H9 (cell line): ENCODE results near the gene KCND1. TPM values are rescaled to one million over a fixed set of nuclear protein-coding genes. Genes with fewer than 3 reads are reported as not detected.

Source experiments
- DNase-seq: peaks from one replicate; pipeline ENCODE4 v3.0.0-alpha.2; 2017
- H2AFZ ChIP-seq: one replicate; pipeline ENCODE4 v1.6.1; 2013; ENCODE audit warnings: mild to moderate bottlenecking, low read length, control low read depth, moderate library complexity
- H2AK5ac ChIP-seq: 2 replicates; pipeline ENCODE4 v1.6.1; 2013; ENCODE audit warnings: low read length, control low read depth, mixed read lengths; ENCODE audit not compliant: insufficient read length
- H2BK120ac ChIP-seq: one replicate; pipeline ENCODE4 v1.6.1; 2013; ENCODE audit warnings: low read depth, mild to moderate bottlenecking, low read length, control low read depth, inconsistent platforms; ENCODE audit not compliant: poor library complexity, severe bottlenecking
- H2BK12ac ChIP-seq: 2 replicates; pipeline ENCODE4 v1.6.1; 2013; ENCODE audit warnings: low read length, control low read depth, mixed read lengths, low read depth; ENCODE audit not compliant: insufficient read length
- H2BK15ac ChIP-seq: 2 replicates; pipeline ENCODE4 v1.6.1; 2013; ENCODE audit warnings: low read depth, low read length, control low read depth
- H2BK20ac ChIP-seq: one replicate; pipeline ENCODE4 v1.6.1; 2013; ENCODE audit warnings: low read depth, mild to moderate bottlenecking, low read length, control low read depth, inconsistent platforms; ENCODE audit not compliant: poor library complexity, severe bottlenecking
- H2BK5ac ChIP-seq: 2 replicates; pipeline ENCODE4 v1.6.1; 2013; ENCODE audit warnings: low read length, control low read depth, mixed read lengths; ENCODE audit not compliant: insufficient read length
- H3K14ac ChIP-seq: 2 replicates; pipeline ENCODE4 v1.6.1; 2013; ENCODE audit warnings: low read length, control low read depth; ENCODE audit not compliant: insufficient read depth
- H3K18ac ChIP-seq: 2 replicates; pipeline ENCODE4 v1.6.1; 2013; ENCODE audit warnings: low read depth, mild to moderate bottlenecking, mixed read lengths, low read length, control low read depth; ENCODE audit not compliant: insufficient read length
- H3K23ac ChIP-seq: 2 replicates; pipeline ENCODE4 v1.6.1; 2013; ENCODE audit warnings: low read length, control low read depth, mixed read lengths, low read depth; ENCODE audit not compliant: insufficient read length
- H3K23me2 ChIP-seq: 2 replicates; pipeline ENCODE4 v1.6.1; 2013; ENCODE audit warnings: low read depth, mild to moderate bottlenecking, mixed read lengths, low read length, control low read depth; ENCODE audit not compliant: insufficient read length, poor library complexity, severe bottlenecking
- H3K27ac ChIP-seq: 2 replicates; pipeline ENCODE4 v1.5.1; 2013; ENCODE audit warnings: low read length, control low read depth, mixed read lengths, low read depth; ENCODE audit not compliant: insufficient read length
- H3K27me3 ChIP-seq: 2 replicates; pipeline ENCODE4 v1.6.1; 2013; ENCODE audit warnings: low read length, control low read depth, inconsistent platforms; ENCODE audit not compliant: insufficient read depth
- H3K4ac ChIP-seq: 2 replicates; pipeline ENCODE4 v1.6.1; 2013; ENCODE audit warnings: low read depth, mild to moderate bottlenecking, control low read depth, inconsistent platforms, low read length, moderate library complexity
- H3K4me1 ChIP-seq: 2 replicates; pipeline ENCODE4 v1.6.1; 2013; ENCODE audit warnings: low read length, control low read depth, inconsistent platforms; ENCODE audit not compliant: insufficient read depth
- H3K4me2 ChIP-seq: 2 replicates; pipeline ENCODE4 v1.6.1; 2013; ENCODE audit warnings: low read length, control low read depth, mixed read lengths; ENCODE audit not compliant: insufficient read length, insufficient read depth
- H3K56ac ChIP-seq: 2 replicates; pipeline ENCODE4 v1.6.1; 2013; ENCODE audit warnings: low read depth, mild to moderate bottlenecking, mixed read lengths, low read length, control low read depth; ENCODE audit not compliant: insufficient read length
- H3K79me1 ChIP-seq: 2 replicates; pipeline ENCODE4 v1.6.1; 2013; ENCODE audit warnings: low read depth, mild to moderate bottlenecking, moderate library complexity, low read length, control low read depth, inconsistent platforms; ENCODE audit not compliant: insufficient read depth, poor library complexity, severe bottlenecking
- H3K79me2 ChIP-seq: 2 replicates; pipeline ENCODE4 v1.6.1; 2013; ENCODE audit warnings: low read length, control low read depth, inconsistent platforms; ENCODE audit not compliant: insufficient read depth
- H3K9ac ChIP-seq: 2 replicates; pipeline ENCODE4 v1.6.1; 2013; ENCODE audit warnings: low read length, control low read depth, mixed read lengths; ENCODE audit not compliant: insufficient read length; ENCODE audit errors: extremely low read depth
- H3K9me3 ChIP-seq: one replicate; pipeline ENCODE4 v1.6.1; 2013; ENCODE audit warnings: low read depth, low read length, inconsistent platforms; ENCODE audit not compliant: control insufficient read depth
- H3T11ph ChIP-seq: one replicate; pipeline ENCODE4 v1.6.1; 2013; ENCODE audit warnings: mild to moderate bottlenecking, low read length, control low read depth, inconsistent platforms
- H4K20me1 ChIP-seq: one replicate; pipeline ENCODE4 v1.6.1; 2013; ENCODE audit not compliant: control insufficient read depth, insufficient read length, insufficient read depth
- H4K5ac ChIP-seq: 2 replicates; pipeline ENCODE4 v1.6.1; 2013; ENCODE audit warnings: low read depth, mild to moderate bottlenecking, mixed read lengths, low read length, control low read depth; ENCODE audit not compliant: insufficient read length
- H4K8ac ChIP-seq: replicated peaks from 2 replicates; pipeline ENCODE4 v1.6.1; 2013; ENCODE audit warnings: low read length, control low read depth, mixed read lengths, low read depth; ENCODE audit not compliant: insufficient read length
- H4K91ac ChIP-seq: 2 replicates; pipeline ENCODE4 v1.6.1; 2013; ENCODE audit warnings: low read depth, mild to moderate bottlenecking, moderate library complexity, mixed read lengths, low read length, control low read depth; ENCODE audit not compliant: insufficient read length
- H3K27ac Mint-ChIP-seq, 3 experiments: 2 replicates in 2 of 3; 3 replicates in 1 of 3; pipeline ENCODE4 v1.8.0; 2020 to 2021; ENCODE audit warnings: mixed read lengths in 3 of 3, mild to moderate bottlenecking in 1 of 3, moderate library complexity in 1 of 3
- H3K27me3 Mint-ChIP-seq: 2 replicates; pipeline ENCODE4 v1.8.0; 2021; ENCODE audit warnings: low read depth, mild to moderate bottlenecking, moderate library complexity, mixed read lengths
- H3K36me3 Mint-ChIP-seq, 3 experiments: 2 replicates in 2 of 3; 3 replicates in 1 of 3; pipeline ENCODE4 v1.8.0; 2020 to 2021; ENCODE audit warnings: low read depth in 3 of 3, mixed read lengths in 3 of 3; ENCODE audit not compliant: insufficient read depth in 1 of 3
- H3K4me1 Mint-ChIP-seq, 2 experiments: 2 replicates each; pipeline ENCODE4 v1.8.0; 2020; ENCODE audit warnings: mixed read lengths in 2 of 2
- H3K4me3 Mint-ChIP-seq, 2 experiments: 2 replicates in 1 of 2; 3 replicates in 1 of 2; pipeline ENCODE4 v1.8.0; 2020 to 2021; ENCODE audit warnings: mild to moderate bottlenecking in 2 of 2, mixed read lengths in 2 of 2, moderate library complexity in 1 of 2
- H3K9me3 Mint-ChIP-seq, 2 experiments: 2 replicates in 1 of 2; 3 replicates in 1 of 2; pipeline ENCODE4 v1.8.0; 2020; ENCODE audit warnings: mild to moderate bottlenecking in 2 of 2, mixed read lengths in 2 of 2, moderate library complexity in 1 of 2
- WGBS: extraction: QIAGEN DNeasy Blood & Tissue Kit; methylation state at CpG from one replicate; pipeline ENCODE4 v1.1.7; 2013; ENCODE audit warnings: missing lambda C conversion rate, low lambda C conversion rate, mixed read lengths; ENCODE audit not compliant: insufficient read length; ENCODE audit errors: extremely low coverage; 5-methylcytosine and 5-hydroxymethylcytosine counted together
- total RNA-seq: library from RNA; stranded (reverse); gene quantifications from 2 replicates; pipeline ENCODE4 v1.2.1, GENCODE V29; 2021
- TF ChIP-seq, protein P1 (sequence below): fragments of 200-600 bp; sonication (generic); conservative IDR thresholded peaks from 3 replicates; pipeline ENCODE4 v1.8.0; 2021; ENCODE audit warnings: antibody characterized with exemption, mild to moderate bottlenecking

The KCND1 gene
- total RNA-seq, 1 experiment from 2014 or later = 5.7 TPM

DNA sequence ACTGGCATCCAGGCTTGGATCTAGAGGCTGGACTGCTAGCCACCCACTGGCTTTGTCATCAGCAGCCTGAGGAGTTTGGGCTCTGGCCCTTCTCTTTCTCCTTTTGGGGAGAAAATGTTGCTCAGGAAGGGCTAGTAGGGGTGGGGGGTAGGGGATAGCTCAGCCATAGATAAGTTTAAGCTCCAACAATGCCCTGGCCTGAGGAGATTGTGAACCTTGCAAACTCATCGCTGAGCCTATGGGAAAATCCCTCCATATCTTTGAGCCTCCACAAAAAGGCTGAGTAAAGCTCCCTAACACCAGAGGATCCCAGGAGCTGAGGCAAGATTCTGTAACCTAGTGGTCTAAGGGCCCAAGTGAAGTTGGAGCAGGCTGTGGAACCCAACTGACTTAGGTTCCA is 23.1 kb downstream of the KCND1 start:
- Histone ChIP-seq H3K56ac (no peak overlapping the region), H2AFZ (no peak overlapping the region), H2BK5ac (no peak overlapping the region), H4K5ac (no peak overlapping the region), H3K4me2 (no peak overlapping the region), H3K79me1 (peaks cover under 1% of the 10 kb centered on the region), H2BK12ac (no peak overlapping the region), H3K27ac (no peak overlapping the region), H2BK20ac (no peak overlapping the region), H3K23ac (no peak overlapping the region), H3T11ph (no peak overlapping the region), H3K18ac (no peak overlapping the region), H3K79me2 (peaks cover 11% of the 10 kb centered on the region; the same call in 1 of the 2 replicates), H3K4me1 (no peaks in the 10 kb centered on the region), H4K91ac (no peak overlapping the region), H3K9me3 (no peaks in the 10 kb centered on the region), H2BK15ac (no peak overlapping the region), H3K27me3 (no peaks in the 10 kb centered on the region), H3K4ac (no peak overlapping the region), H3K9ac (no peak overlapping the region), H3K23me2 (no peaks in the 10 kb centered on the region), H4K8ac (no peak overlapping the region), H2BK120ac (no peak overlapping the region), H2AK5ac (no peak overlapping the region), H3K14ac (no peak overlapping the region), H4K20me1 (no peaks in the 10 kb centered on the region)
- Mint-ChIP-seq H3K4me3 (no peak overlapping the region), H3K9me3 (peaks cover 51 to 63% of the 10 kb centered on the region in 2 experiments), H3K36me3 (peaks cover 3 to 34% (median 10%) of the 10 kb centered on the region in 3 experiments; a peak in 6 of 7 replicates), H3K4me1 (peaks cover 0 to 2% of the 10 kb centered on the region in 2 experiments; a peak in 2 of 4 replicates), H3K27ac (no peak overlapping the region), H3K27me3 (no peaks in the 10 kb centered on the region)
- DNase-seq = no peak
- TF ChIP-seq, protein P1, sequence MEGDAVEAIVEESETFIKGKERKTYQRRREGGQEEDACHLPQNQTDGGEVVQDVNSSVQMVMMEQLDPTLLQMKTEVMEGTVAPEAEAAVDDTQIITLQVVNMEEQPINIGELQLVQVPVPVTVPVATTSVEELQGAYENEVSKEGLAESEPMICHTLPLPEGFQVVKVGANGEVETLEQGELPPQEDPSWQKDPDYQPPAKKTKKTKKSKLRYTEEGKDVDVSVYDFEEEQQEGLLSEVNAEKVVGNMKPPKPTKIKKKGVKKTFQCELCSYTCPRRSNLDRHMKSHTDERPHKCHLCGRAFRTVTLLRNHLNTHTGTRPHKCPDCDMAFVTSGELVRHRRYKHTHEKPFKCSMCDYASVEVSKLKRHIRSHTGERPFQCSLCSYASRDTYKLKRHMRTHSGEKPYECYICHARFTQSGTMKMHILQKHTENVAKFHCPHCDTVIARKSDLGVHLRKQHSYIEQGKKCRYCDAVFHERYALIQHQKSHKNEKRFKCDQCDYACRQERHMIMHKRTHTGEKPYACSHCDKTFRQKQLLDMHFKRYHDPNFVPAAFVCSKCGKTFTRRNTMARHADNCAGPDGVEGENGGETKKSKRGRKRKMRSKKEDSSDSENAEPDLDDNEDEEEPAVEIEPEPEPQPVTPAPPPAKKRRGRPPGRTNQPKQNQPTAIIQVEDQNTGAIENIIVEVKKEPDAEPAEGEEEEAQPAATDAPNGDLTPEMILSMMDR = no peak
- WGBS = no CpG with 5 or more reads among the region's 1 CpG
